GM12878 (cell line): ENCODE data around the gene TXNL4A. TPM values are rescaled to one million over a fixed set of nuclear protein-coding genes. Genes with fewer than 3 reads are reported as not detected.

Experiments used
- ATAC-seq: fragments of 200-7000 bp; cut with Tn5 transposase; 3 replicates; pipeline ENCODE4 v1.9.1; 2020; ENCODE audit warnings: mild to moderate bottlenecking, moderate library complexity
- BruUV-seq: library from RNA; stranded (reverse); fragments of 400-500 nt; replicated peaks from 2 replicates; lab custom pipeline; 2021; lab: Mats Ljungman, UMichigan
- CTCF ChIA-PET: fragments of 300-600 bp; sonication (Branson Sonifier 250); formaldehyde crosslinking; extraction: SDS; loops from one replicate; lab custom pipeline; 2021; ENCODE audit warnings: inconsistent platforms; lab: Yijun Ruan, JAX
- POLR2A ChIA-PET: fragments of 350-600 bp; formaldehyde crosslinking; extraction: SDS; loops from one replicate; lab custom pipeline; 2021; ENCODE audit warnings: inconsistent platforms; lab: Charles Lee
- RAD21 ChIA-PET: fragments of 300-600 bp; sonication (Branson Sonifier 250); formaldehyde crosslinking; loops from one replicate; lab custom pipeline; 2023; ENCODE audit warnings: antibody characterized with exemption; ENCODE audit not compliant: unreplicated experiment; lab: Charles Lee
- SMC1A ChIA-PET: fragments of 300-600 bp; sonication (Branson Sonifier 250); formaldehyde crosslinking; loops from one replicate; lab custom pipeline; 2023; ENCODE audit not compliant: unreplicated experiment, uncharacterized antibody; lab: Charles Lee
- DNase-seq: peaks from one replicate; pipeline ENCODE4 v3.0.0-alpha.2; 2011; ENCODE audit warnings: low read depth, low spot score
- FAIRE-seq: peaks from 3 replicates; lab custom pipeline; 2011; peaks lifted over from hg19 to GRCh38; lab: Jason Lieb, UNC
- H2AFZ ChIP-seq: 2 replicates; pipeline ENCODE4 v1.6.0; 2011; ENCODE audit warnings: low read depth, low read length, control low read depth; ENCODE audit not compliant: control insufficient read depth
- H3K27ac ChIP-seq: 2 replicates; pipeline ENCODE4 v1.5.1; 2011; ENCODE audit warnings: control low read depth; ENCODE audit not compliant: control insufficient read depth, insufficient read depth
- H3K27me3 ChIP-seq, 2 experiments: replicated peaks in 1 of 2; 2 replicates each; pipeline versions ENCODE4 v1.6.0 to v1.6.1; 2011; ENCODE audit warnings: low read length in 1 of 2; ENCODE audit not compliant: control insufficient read depth in 2 of 2, insufficient read depth in 2 of 2
- H3K36me3 ChIP-seq, 2 experiments: 2 replicates each; pipeline ENCODE4 v1.5.1; 2011; ENCODE audit warnings: low read length in 1 of 2; ENCODE audit not compliant: control insufficient read depth in 2 of 2, insufficient read depth in 2 of 2
- H3K4me1 ChIP-seq: 2 replicates; pipeline ENCODE4 v1.6.1; 2011; ENCODE audit warnings: mild to moderate bottlenecking, low read length, moderate library complexity, mixed read lengths; ENCODE audit not compliant: control insufficient read depth, insufficient read depth
- H3K4me2 ChIP-seq: 2 replicates; pipeline ENCODE4 v1.6.0; 2011; ENCODE audit warnings: control low read depth; ENCODE audit not compliant: control insufficient read depth, insufficient read depth
- H3K4me3 ChIP-seq: fragments of 200-600 bp; sonication (generic); 2 replicates; pipeline ENCODE4 v1.5.1; 2016
- H3K79me2 ChIP-seq: 2 replicates; pipeline ENCODE4 v1.6.0; 2011; ENCODE audit warnings: low read length; ENCODE audit not compliant: control insufficient read depth, insufficient read depth
- H3K9ac ChIP-seq: 2 replicates; pipeline ENCODE4 v1.8.0; 2011; ENCODE audit warnings: low read length, control low read depth, mixed read lengths; ENCODE audit not compliant: control insufficient read depth, insufficient read depth
- H3K9me3 ChIP-seq: replicated peaks from 3 replicates; pipeline ENCODE4 v1.5.1; 2011; ENCODE audit warnings: mild to moderate bottlenecking, low read length; ENCODE audit not compliant: control insufficient read depth, insufficient read depth
- H4K20me1 ChIP-seq: 2 replicates; pipeline ENCODE4 v1.6.0; 2011; ENCODE audit not compliant: control insufficient read depth, insufficient read depth
- NBN ChIP-seq: fragments of 450-650 bp; IDR thresholded peaks from 2 replicates; pipeline ENCODE4 v1.6.1; 2016
- POU2F2 ChIP-seq: IDR thresholded peaks from 3 replicates; pipeline ENCODE4 v1.6.1; 2011; ENCODE audit warnings: low read depth, mild to moderate bottlenecking, low read length, borderline replicate concordance
- RAD21 ChIP-seq: IDR thresholded peaks from 2 replicates; pipeline ENCODE4 v1.6.1; 2011; ENCODE audit warnings: mild to moderate bottlenecking, low read depth, low read length, moderate library complexity; ENCODE audit not compliant: insufficient read depth
- WGBS: methylation state at CpG from one replicate; pipeline ENCODE4 v1.1.6; 2016; ENCODE audit warnings: low lambda C conversion rate; ENCODE audit not compliant: insufficient replicate concordance, insufficient coverage; ENCODE audit errors: missing lambda C conversion rate; 5-methylcytosine and 5-hydroxymethylcytosine counted together
- in situ Hi-C: fragments of 300-500 bp; cut with MboI; formaldehyde crosslinking; loops from 9 replicates; pipeline ENCODE4 v1.14.3; 2018; ENCODE audit warnings: mixed read lengths
- intact Hi-C: fragments of 100-400 bp; cut with micrococcal nuclease; formaldehyde crosslinking; loops from one replicate; pipeline ENCODE4 v1.14.2; 2022; ENCODE audit not compliant: unreplicated experiment
- polyA plus RNA-seq, 11 experiments: library from polyadenylated mRNA; depleted of rRNA in 4 of 11; unstranded in 6 of 11; stranded (reverse) in 5 of 11; fragments of >200 nt; fragmentation: Nextera tagmentation in 4 of 11; fragmentation: Illumina TruSeq in 1 of 11; extraction: Ambion mirVana in 4 of 11; extraction: Trizol in 1 of 11; gene quantifications; 1 replicate in 1 of 11; 2 replicates in 10 of 11; pipeline versions ENCODE4 v1.2.1 to v1.2.3, GENCODE V29; 2011 to 2016; ENCODE audit warnings: inconsistent platforms in 2 of 11, missing spikeins in 2 of 11, low read depth in 1 of 11
- total RNA-seq, 4 experiments: library from RNA; depleted of rRNA in 3 of 4; stranded (reverse); fragments of >200 nt in 3 of 4; fragmentation: Illumina TruSeq in 1 of 4; extraction: Trizol in 1 of 4; gene quantifications; 2 replicates each; pipeline versions ENCODE4 v1.2.1 to v1.2.3, GENCODE V29; 2013 to 2021
- TF ChIP-seq, protein P1 (sequence below): IDR thresholded peaks from 2 replicates; pipeline ENCODE4 v1.6.1; 2011; ENCODE audit warnings: mild to moderate bottlenecking, low read depth, low read length, moderate library complexity; ENCODE audit not compliant: insufficient replicate concordance
- TF ChIP-seq, protein P2 (sequence below): fragments of 450-650 bp; IDR thresholded peaks from 2 replicates; pipeline ENCODE4 v1.6.1; 2016; ENCODE audit warnings: mild to moderate bottlenecking
- TF ChIP-seq, protein P3 (sequence below), 3 experiments: IDR thresholded peaks in 2 of 3; conservative IDR thresholded peaks in 1 of 3; 2 replicates each; pipeline ENCODE4 v1.5.1; 2011; ENCODE audit warnings: low read depth in 3 of 3, low read length in 3 of 3, mild to moderate bottlenecking in 3 of 3, control low read depth in 2 of 3, moderate library complexity in 2 of 3, inconsistent platforms in 1 of 3, mixed read lengths in 1 of 3; ENCODE audit not compliant: control insufficient read depth in 2 of 3, insufficient read depth in 1 of 3; ENCODE audit errors: extremely low read depth in 1 of 3

Gene TXNL4A
- total and polyA plus RNA-seq, 10 of the 15 experiments (the other 5 are each of a cell fraction or from before 2014, with no cell fraction given), result 38.4 to 329 (median 128) TPM

DNA sequence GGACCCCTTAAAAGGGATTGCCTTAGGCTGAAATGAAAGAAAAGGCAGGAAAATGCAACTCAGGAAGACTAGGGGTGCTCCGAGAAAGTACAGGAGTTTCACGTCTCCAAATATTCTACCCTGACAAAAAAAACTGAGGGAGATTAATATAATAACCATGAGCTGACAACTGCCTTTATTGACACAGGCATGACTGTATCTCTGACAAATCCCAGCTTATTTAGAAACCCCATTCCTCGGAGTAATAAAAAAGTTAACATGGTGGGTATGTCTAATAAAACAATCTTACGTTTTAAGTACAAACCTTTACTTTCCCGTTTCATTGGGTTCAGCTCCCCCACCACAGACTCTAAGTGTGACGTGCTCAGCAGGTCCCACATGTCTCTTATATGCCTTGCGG is 38.0 kb upstream of the TXNL4A start (continued):
- TF ChIP-seq, protein P1, sequence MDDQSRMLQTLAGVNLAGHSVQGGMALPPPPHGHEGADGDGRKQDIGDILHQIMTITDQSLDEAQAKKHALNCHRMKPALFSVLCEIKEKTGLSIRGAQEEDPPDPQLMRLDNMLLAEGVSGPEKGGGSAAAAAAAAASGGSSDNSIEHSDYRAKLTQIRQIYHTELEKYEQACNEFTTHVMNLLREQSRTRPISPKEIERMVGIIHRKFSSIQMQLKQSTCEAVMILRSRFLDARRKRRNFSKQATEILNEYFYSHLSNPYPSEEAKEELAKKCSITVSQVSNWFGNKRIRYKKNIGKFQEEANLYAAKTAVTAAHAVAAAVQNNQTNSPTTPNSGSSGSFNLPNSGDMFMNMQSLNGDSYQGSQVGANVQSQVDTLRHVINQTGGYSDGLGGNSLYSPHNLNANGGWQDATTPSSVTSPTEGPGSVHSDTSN, result no peak
- no peak for TF ChIP-seq NBN

DNA sequence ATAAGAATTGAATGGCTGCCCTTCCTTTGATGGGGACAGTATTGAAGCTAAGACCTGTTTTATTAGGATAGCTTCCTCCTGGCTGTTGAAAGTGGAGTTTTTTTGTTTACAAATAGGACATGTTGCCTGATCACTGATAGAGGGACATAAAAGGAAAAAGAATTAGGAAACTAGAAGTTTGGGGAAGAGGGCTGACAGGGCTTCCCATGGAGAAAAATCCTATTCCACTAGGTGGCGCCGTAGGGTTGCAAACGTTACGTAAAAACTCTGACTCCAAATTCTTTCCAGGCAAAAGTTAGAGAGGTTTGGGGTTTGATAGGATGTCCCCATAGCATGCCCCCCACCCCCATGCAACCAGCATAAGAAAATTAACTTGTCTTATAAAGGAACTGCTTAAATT is 34.8 kb upstream of the TXNL4A start:
- Histone ChIP-seq H4K20me1 (no peaks in the 10 kb centered on the region), H3K4me1 (no peaks in the 10 kb centered on the region), H2AFZ (no peak overlapping the region), H3K27ac (no peak overlapping the region), H3K4me2 (no peak overlapping the region), H3K27me3 (no peaks in the 10 kb centered on the region), H3K36me3 (no peaks in the 10 kb centered on the region), H3K4me3 (no peak overlapping the region), H3K79me2 (no peaks in the 10 kb centered on the region), H3K9me3 (peaks cover 35% of the 10 kb centered on the region), H3K9ac (no peak overlapping the region)
- intact Hi-C loops (no loop called here), in situ Hi-C loops (no loop called here)
- FAIRE-seq, result no peak
- TF ChIP-seq, protein P2, sequence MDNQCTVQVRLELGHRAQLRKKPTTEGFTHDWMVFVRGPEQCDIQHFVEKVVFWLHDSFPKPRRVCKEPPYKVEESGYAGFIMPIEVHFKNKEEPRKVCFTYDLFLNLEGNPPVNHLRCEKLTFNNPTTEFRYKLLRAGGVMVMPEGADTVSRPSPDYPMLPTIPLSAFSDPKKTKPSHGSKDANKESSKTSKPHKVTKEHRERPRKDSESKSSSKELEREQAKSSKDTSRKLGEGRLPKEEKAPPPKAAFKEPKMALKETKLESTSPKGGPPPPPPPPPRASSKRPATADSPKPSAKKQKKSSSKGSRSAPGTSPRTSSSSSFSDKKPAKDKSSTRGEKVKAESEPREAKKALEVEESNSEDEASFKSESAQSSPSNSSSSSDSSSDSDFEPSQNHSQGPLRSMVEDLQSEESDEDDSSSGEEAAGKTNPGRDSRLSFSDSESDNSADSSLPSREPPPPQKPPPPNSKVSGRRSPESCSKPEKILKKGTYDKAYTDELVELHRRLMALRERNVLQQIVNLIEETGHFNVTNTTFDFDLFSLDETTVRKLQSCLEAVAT, result no peak
- TF ChIP-seq POU2F2, result no peak
- TF ChIP-seq RAD21, result peak; percentile 19; the same call in 1 of the 2 replicates
- TF ChIP-seq, protein P3, sequence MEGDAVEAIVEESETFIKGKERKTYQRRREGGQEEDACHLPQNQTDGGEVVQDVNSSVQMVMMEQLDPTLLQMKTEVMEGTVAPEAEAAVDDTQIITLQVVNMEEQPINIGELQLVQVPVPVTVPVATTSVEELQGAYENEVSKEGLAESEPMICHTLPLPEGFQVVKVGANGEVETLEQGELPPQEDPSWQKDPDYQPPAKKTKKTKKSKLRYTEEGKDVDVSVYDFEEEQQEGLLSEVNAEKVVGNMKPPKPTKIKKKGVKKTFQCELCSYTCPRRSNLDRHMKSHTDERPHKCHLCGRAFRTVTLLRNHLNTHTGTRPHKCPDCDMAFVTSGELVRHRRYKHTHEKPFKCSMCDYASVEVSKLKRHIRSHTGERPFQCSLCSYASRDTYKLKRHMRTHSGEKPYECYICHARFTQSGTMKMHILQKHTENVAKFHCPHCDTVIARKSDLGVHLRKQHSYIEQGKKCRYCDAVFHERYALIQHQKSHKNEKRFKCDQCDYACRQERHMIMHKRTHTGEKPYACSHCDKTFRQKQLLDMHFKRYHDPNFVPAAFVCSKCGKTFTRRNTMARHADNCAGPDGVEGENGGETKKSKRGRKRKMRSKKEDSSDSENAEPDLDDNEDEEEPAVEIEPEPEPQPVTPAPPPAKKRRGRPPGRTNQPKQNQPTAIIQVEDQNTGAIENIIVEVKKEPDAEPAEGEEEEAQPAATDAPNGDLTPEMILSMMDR (IDR thresholded peaks at IDR 0.05 in 2 of 3, conservative IDR thresholded peaks at IDR 0.05 in 1 of 3; ENCODE audit: control insufficient read depth in 2 of 3, extremely low read depth in 1 of 3, insufficient read depth in 1 of 3, low read depth in 3 of 3, low read length in 3 of 3), result peak in 2 of 3 experiments; percentile 23 to 27; a peak in 2 of 6 replicates
- ChIA-PET RAD21 (no interaction called here), CTCF (interaction anchor here (0.7 kb wide), 2 partner anchors 87 to 231 kb away, joined by 3 read pairs; no protein-coding TSS in a partner anchor), SMC1A (no interaction called here), POLR2A (no interaction called here)
- BruUV-seq, result no TSS peak
- no peak for ATAC-seq
- no peak for DNase-seq
- WGBS, result 94% methylated on average over 4 of the region's 4 CpGs
